Measurements from ENCODE around the gene SIK1.
"Not testable (repeated sequence)": the region's sequence is repeated elsewhere in the genome, so short reads cannot be mapped to it uniquely, and the experiment has no call there.

GRCh38 chr21:43398000-43398399 is 28.9 kb downstream of the SIK1 start:
- TF ChIP-seq CTCF (IDR thresholded peaks at IDR 0.05; ENCODE audit: insufficient read depth, low read length, poor library complexity, severe bottlenecking); EZH2phosphoT487 (conservative IDR thresholded peaks at IDR 0.05; ENCODE audit: low read length): not testable (repeated sequence)

Data from SU-DHL-6 (cell line).